Measurements from ENCODE around the gene ELMO1. TPM values are rescaled to one million over a fixed set of nuclear protein-coding genes. Genes with fewer than 3 reads are reported as not detected.
A peak's percentile ranks its signal among the peaks of the same experiment; 100 is the strongest.

ELMO1 gene
- total RNA-seq, 1 experiment from 2014 or later = 137 TPM

GRCh38 chr7:36904101-36904500 lies 544.6 kb downstream of the ELMO1 start:
- Histone ChIP-seq H3K4me2 (ENCODE audit: low read depth, low read length, poor library complexity, severe bottlenecking) (no peak overlapping the region), H3K4me1 (ENCODE audit: low read length) (no peaks in the 10 kb centered on the region)

DNA sequence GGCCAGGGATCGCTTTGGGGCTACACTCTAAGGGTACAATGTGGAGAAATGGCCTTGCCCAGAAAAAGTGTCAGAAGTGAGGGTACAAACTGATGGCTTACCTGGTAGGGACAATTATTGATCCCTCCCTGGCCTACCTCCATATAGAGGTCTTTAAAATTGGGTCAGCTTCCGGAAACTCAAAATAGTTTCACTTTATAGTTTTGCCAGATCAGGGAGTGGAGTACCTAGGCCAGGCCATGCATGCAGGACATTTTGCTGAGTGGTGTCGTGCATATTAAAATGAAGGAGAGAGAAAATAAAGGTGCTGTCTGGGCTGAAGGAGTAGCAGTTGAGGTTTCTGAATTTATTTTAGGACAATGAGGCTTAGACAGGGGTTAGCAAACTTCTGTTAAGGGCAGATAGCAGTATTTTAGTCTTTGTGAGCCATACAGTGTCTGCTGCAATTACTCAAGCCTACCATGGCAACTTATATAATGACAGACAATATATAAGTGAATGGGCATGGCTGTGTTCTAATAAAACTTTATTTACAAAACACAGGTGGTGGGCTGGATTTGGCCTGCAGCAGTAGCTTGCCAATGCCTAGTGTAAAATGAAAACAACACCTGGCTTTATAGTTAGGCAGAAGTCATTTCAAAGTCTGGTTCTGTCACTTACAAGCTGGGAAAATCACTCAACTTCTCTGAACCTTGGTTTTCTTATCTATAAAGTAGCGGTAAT lies 547.5 kb downstream of the ELMO1 start:
- Histone ChIP-seq H3K79me2 (ENCODE audit: low read length) (no peaks in the 10 kb centered on the region), H3K4me3 (ENCODE audit: low read length) (no peak overlapping the region), H3K27ac (ENCODE audit: low read length) (no peak overlapping the region), H3K27me3 (ENCODE audit: low read length) (no peaks in the 10 kb centered on the region), H3K9ac (ENCODE audit: low read length) (no peak overlapping the region), H3K9me2 (replicated peaks; ENCODE audit: insufficient read depth, low read length) (no peaks in the 10 kb centered on the region; the same call in 1 of the 2 replicates), H3K36me3 (ENCODE audit: insufficient read depth, low read length) (no peaks in the 10 kb centered on the region), H3K4me2 (ENCODE audit: low read depth, low read length, poor library complexity, severe bottlenecking) (no peak overlapping the region), H2AFZ (ENCODE audit: low read length) (no peak overlapping the region), H4K20me1 (ENCODE audit: insufficient read depth, low read depth, low read length) (no peaks in the 10 kb centered on the region), H3K4me1 (ENCODE audit: low read length) (no peaks in the 10 kb centered on the region), H3K9me3 (ENCODE audit: low read length) (no peaks in the 10 kb centered on the region)
- DNase-seq = no peak

More at GRCh38 chr7:36904101-36904500, 544.6 kb downstream of the ELMO1 start:
- H3K36me3 ChIP-seq (ENCODE audit: insufficient read depth, low read length) = no peaks in the 10 kb centered on the region
- no peak overlapping the region for H2AFZ ChIP-seq (ENCODE audit: low read length)
- no peak overlapping the region for H3K27ac ChIP-seq (ENCODE audit: low read length)
- DNase-seq = no peak
- no peaks in the 10 kb centered on the region for H3K9me3 ChIP-seq (ENCODE audit: low read length)
- H4K20me1 ChIP-seq (ENCODE audit: insufficient read depth, low read depth, low read length) = no peaks in the 10 kb centered on the region
- no peaks in the 10 kb centered on the region for H3K79me2 ChIP-seq (ENCODE audit: low read length)
- no peaks in the 10 kb centered on the region for H3K27me3 ChIP-seq (ENCODE audit: low read length)
- H3K9ac ChIP-seq (ENCODE audit: low read length) = no peak overlapping the region
- no peaks in the 10 kb centered on the region; the same call in 1 of the 2 replicates for H3K9me2 ChIP-seq (replicated peaks; ENCODE audit: insufficient read depth, low read length)
- no peak overlapping the region for H3K4me3 ChIP-seq (ENCODE audit: low read length)

- Histone ChIP-seq H3K9me2 (replicated peaks; ENCODE audit: insufficient read depth, low read length) (no peaks in the 10 kb centered on the region), H3K79me2 (ENCODE audit: low read length) (no peaks in the 10 kb centered on the region), H3K4me2 (ENCODE audit: low read depth, low read length, poor library complexity, severe bottlenecking) (no peak overlapping the region), H3K9ac (ENCODE audit: low read length) (no peak overlapping the region), H3K9me3 (ENCODE audit: low read length) (no peaks in the 10 kb centered on the region), H3K4me3 (ENCODE audit: low read length) (no peak overlapping the region), H2AFZ (ENCODE audit: low read length) (no peak overlapping the region), H4K20me1 (ENCODE audit: insufficient read depth, low read depth, low read length) (no peaks in the 10 kb centered on the region), H3K36me3 (ENCODE audit: insufficient read depth, low read length) (no peaks in the 10 kb centered on the region), H3K27me3 (ENCODE audit: low read length) (no peaks in the 10 kb centered on the region), H3K27ac (ENCODE audit: low read length) (no peak overlapping the region), H3K4me1 (ENCODE audit: low read length) (no peaks in the 10 kb centered on the region)
- DNase-seq = no peak
Measured at GRCh38 chr7:36898186-36898585, 550.5 kb downstream of the ELMO1 start.

DNA sequence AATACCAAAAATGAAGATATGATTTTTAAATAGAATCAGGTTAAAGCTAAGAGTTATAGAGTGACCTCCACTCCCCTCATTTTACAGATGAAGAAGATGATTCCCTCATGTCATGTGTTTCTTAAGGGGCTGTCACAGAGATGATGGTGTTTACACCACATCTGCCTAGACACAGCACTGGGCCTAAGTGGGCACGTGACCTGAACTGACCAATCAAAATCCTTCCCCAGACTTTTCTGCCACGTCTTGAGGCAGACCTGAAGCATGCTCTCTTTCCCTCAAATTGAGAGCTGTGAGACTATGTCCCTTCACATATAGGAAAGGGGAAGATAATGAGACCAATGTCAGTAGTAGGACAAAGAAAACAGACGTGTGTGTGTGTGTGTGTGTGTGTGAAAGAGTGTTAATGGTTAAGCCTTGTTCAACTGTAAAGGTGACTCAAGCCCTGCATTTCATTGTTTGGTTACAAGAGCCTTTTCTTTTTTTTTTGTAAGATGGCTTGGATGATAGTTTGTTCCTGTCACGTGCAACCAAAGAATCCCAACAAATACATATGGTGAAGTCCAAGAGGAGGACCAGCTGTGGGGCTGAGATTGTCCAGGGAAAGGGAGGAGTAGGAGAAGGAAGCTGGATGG lies 551.6 kb downstream of the ELMO1 start:
- no peaks in the 10 kb centered on the region for H3K27me3 ChIP-seq (ENCODE audit: low read length)
- no peaks in the 10 kb centered on the region for H3K9me3 ChIP-seq (ENCODE audit: low read length)

DNA sequence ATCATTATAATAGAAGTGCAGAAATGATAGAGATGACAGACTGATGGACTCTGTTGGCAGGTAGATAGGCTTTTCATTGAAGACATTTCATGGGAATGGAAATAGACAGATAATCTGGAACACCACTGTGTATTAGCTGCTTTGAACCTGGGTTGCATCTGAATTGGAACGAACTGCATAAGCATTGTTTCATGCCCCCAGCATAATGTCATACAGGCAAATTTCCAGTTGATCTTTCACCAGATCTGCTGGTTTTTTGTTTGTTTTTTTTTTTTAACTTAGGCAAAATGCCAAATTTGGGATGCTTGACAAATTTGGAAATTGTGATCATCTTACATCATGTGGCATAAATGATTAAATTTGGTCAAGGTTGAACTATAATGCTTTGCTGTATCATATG lies 552.2 kb downstream of the ELMO1 start:
- no peaks in the 10 kb centered on the region for H3K27me3 ChIP-seq (ENCODE audit: low read length)
- H3K4me3 ChIP-seq (ENCODE audit: low read length) = no peak overlapping the region
- DNase-seq = no peak
- no peak overlapping the region for H3K27ac ChIP-seq (ENCODE audit: low read length)
- no peaks in the 10 kb centered on the region for H4K20me1 ChIP-seq (ENCODE audit: insufficient read depth, low read depth, low read length)
- no peaks in the 10 kb centered on the region for H3K9me2 ChIP-seq (replicated peaks; ENCODE audit: insufficient read depth, low read length)
- H3K9ac ChIP-seq (ENCODE audit: low read length) = no peak overlapping the region
- no peaks in the 10 kb centered on the region for H3K4me1 ChIP-seq (ENCODE audit: low read length)
- no peaks in the 10 kb centered on the region for H3K36me3 ChIP-seq (ENCODE audit: insufficient read depth, low read length)
- no peak overlapping the region for H2AFZ ChIP-seq (ENCODE audit: low read length)
- no peaks in the 10 kb centered on the region for H3K9me3 ChIP-seq (ENCODE audit: low read length)
- H3K4me2 ChIP-seq (ENCODE audit: low read depth, low read length, poor library complexity, severe bottlenecking) = no peak overlapping the region
- H3K79me2 ChIP-seq (ENCODE audit: low read length) = no peaks in the 10 kb centered on the region

More for the DNA sequence above, 551.6 kb downstream of the ELMO1 start:
- no peak overlapping the region for H2AFZ ChIP-seq (ENCODE audit: low read length)
- no peaks in the 10 kb centered on the region for H4K20me1 ChIP-seq (ENCODE audit: insufficient read depth, low read depth, low read length)
- peak; percentile 52 for DNase-seq
- H3K27ac ChIP-seq (ENCODE audit: low read length) = no peak overlapping the region
- no peaks in the 10 kb centered on the region for H3K9me2 ChIP-seq (replicated peaks; ENCODE audit: insufficient read depth, low read length)
- no peak overlapping the region for H3K9ac ChIP-seq (ENCODE audit: low read length)
- no peak overlapping the region for H3K4me3 ChIP-seq (ENCODE audit: low read length)
- H3K36me3 ChIP-seq (ENCODE audit: insufficient read depth, low read length) = no peaks in the 10 kb centered on the region
- no peaks in the 10 kb centered on the region for H3K79me2 ChIP-seq (ENCODE audit: low read length)
- H3K4me2 ChIP-seq (ENCODE audit: low read depth, low read length, poor library complexity, severe bottlenecking) = no peak overlapping the region
- H3K4me1 ChIP-seq (ENCODE audit: low read length) = no peaks in the 10 kb centered on the region

DNA sequence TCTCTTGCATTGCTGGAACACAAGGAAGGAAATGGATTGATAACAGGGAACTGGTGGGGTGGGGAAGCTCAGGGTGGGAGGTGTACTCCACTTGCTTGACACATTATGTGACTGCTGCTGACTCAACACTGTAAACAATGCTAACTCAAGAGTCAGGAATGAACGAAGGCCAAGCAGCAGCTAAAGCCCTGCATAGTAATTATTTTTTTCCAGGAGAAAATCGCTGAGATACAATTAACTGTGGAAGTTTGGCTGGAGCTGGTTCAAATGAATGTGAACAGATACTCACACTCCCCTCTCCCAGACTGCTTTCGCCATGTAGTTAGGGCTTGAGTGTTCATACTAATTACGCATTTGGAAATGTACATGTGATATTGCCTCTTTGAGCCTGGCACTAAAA lies 553.5 kb downstream of the ELMO1 start:
- Histone ChIP-seq H3K4me2 (ENCODE audit: low read depth, low read length, poor library complexity, severe bottlenecking) (no peak overlapping the region), H3K4me1 (ENCODE audit: low read length) (no peaks in the 10 kb centered on the region), H3K9me2 (replicated peaks; ENCODE audit: insufficient read depth, low read length) (no peaks in the 10 kb centered on the region), H3K79me2 (ENCODE audit: low read length) (no peaks in the 10 kb centered on the region), H3K9me3 (ENCODE audit: low read length) (no peaks in the 10 kb centered on the region), H3K27ac (ENCODE audit: low read length) (no peak overlapping the region), H2AFZ (ENCODE audit: low read length) (no peak overlapping the region), H3K9ac (ENCODE audit: low read length) (no peak overlapping the region), H3K36me3 (ENCODE audit: insufficient read depth, low read length) (no peaks in the 10 kb centered on the region), H3K4me3 (ENCODE audit: low read length) (no peak overlapping the region), H3K27me3 (ENCODE audit: low read length) (no peaks in the 10 kb centered on the region), H4K20me1 (ENCODE audit: insufficient read depth, low read depth, low read length) (no peaks in the 10 kb centered on the region)
- DNase-seq = no peak

GRCh38 chr7:36894190-36894589 lies 554.5 kb downstream of the ELMO1 start:
- DNase-seq = no peak
- Histone ChIP-seq H3K4me1 (ENCODE audit: low read length) (no peaks in the 10 kb centered on the region), H4K20me1 (ENCODE audit: insufficient read depth, low read depth, low read length) (no peaks in the 10 kb centered on the region), H3K27me3 (ENCODE audit: low read length) (no peaks in the 10 kb centered on the region), H3K9me2 (replicated peaks; ENCODE audit: insufficient read depth, low read length) (no peaks in the 10 kb centered on the region), H3K4me3 (ENCODE audit: low read length) (no peak overlapping the region), H2AFZ (ENCODE audit: low read length) (no peak overlapping the region), H3K79me2 (ENCODE audit: low read length) (no peaks in the 10 kb centered on the region), H3K27ac (ENCODE audit: low read length) (no peak overlapping the region), H3K36me3 (ENCODE audit: insufficient read depth, low read length) (no peaks in the 10 kb centered on the region), H3K4me2 (ENCODE audit: low read depth, low read length, poor library complexity, severe bottlenecking) (no peak overlapping the region), H3K9me3 (ENCODE audit: low read length) (no peaks in the 10 kb centered on the region), H3K9ac (ENCODE audit: low read length) (no peak overlapping the region)

- Histone ChIP-seq H3K4me1 (ENCODE audit: low read length) (no peaks in the 10 kb centered on the region), H3K4me3 (ENCODE audit: low read length) (no peak overlapping the region), H2AFZ (ENCODE audit: low read length) (no peak overlapping the region), H3K27ac (ENCODE audit: low read length) (no peak overlapping the region), H3K27me3 (ENCODE audit: low read length) (no peaks in the 10 kb centered on the region), H3K9ac (ENCODE audit: low read length) (no peak overlapping the region), H3K9me2 (replicated peaks; ENCODE audit: insufficient read depth, low read length) (no peaks in the 10 kb centered on the region), H3K4me2 (ENCODE audit: low read depth, low read length, poor library complexity, severe bottlenecking) (no peak overlapping the region), H4K20me1 (ENCODE audit: insufficient read depth, low read depth, low read length) (no peaks in the 10 kb centered on the region), H3K79me2 (ENCODE audit: low read length) (no peaks in the 10 kb centered on the region), H3K9me3 (ENCODE audit: low read length) (no peaks in the 10 kb centered on the region), H3K36me3 (ENCODE audit: insufficient read depth, low read length) (no peaks in the 10 kb centered on the region)
- no peak for DNase-seq
Measured at GRCh38 chr7:36889182-36889581, 559.5 kb downstream of the ELMO1 start.
